ENCODE results near the gene TMEM192.
A peak's percentile ranks its signal among the peaks of the same experiment; 100 is the strongest.

Gene TMEM192

DNA sequence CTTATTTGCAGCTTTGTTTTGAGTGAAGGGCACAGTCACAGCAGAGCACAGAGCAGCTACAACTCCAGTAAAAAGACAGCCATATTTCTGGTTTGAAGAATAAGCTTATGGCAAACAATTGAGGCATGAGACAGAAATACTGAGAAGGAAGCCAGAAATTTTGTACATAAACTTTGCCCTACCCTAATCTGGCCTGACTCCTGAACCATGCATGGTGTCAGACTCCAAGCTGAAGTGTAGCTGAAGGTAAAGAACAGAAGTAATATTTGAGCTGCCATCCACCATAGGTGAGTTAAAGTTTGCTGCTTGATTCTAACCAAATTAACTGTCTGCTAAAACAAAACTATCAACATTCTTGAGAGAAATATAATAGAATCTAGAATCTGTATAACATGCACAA is 24.5 kb upstream of the TMEM192 start:
- no peak overlapping the region for H3K4me3 ChIP-seq (ENCODE audit: low read depth, low read length)
- H2BK120ac ChIP-seq (ENCODE audit: insufficient read depth, low read length, poor library complexity) = no peak overlapping the region
- H4K8ac ChIP-seq (ENCODE audit: low read depth, low read length) = no peak overlapping the region
- H3K9ac ChIP-seq (ENCODE audit: low read length) = no peak overlapping the region
- no peak overlapping the region for H4K91ac ChIP-seq (ENCODE audit: low read depth, low read length)
- H2AK5ac ChIP-seq (ENCODE audit: low read length) = no peak overlapping the region
- no peak overlapping the region for H3K27ac ChIP-seq (ENCODE audit: low read depth, low read length)
- no peak overlapping the region for H2AFZ ChIP-seq (ENCODE audit: insufficient read depth, low read length, poor library complexity)
- DNase-seq = no peak
- no peak overlapping the region for H2BK5ac ChIP-seq (ENCODE audit: low read depth, low read length, poor library complexity)
- no peaks in the 10 kb centered on the region for H3K9me3 ChIP-seq (ENCODE audit: insufficient read depth, low read depth, low read length)
- no peak overlapping the region for H3K23ac ChIP-seq (ENCODE audit: low read length)
- H2BK12ac ChIP-seq (ENCODE audit: low read length) = no peak overlapping the region
- H4K12ac ChIP-seq (ENCODE audit: low read depth, low read length) = no peak overlapping the region
- H3K27me3 ChIP-seq (ENCODE audit: insufficient read depth, low read length) = no peaks in the 10 kb centered on the region
- no peaks in the 10 kb centered on the region for H3K4me1 ChIP-seq (ENCODE audit: control insufficient read depth in 1 of 2, insufficient read depth in 2 of 2, low read length in 2 of 2)
- H3K4me2 ChIP-seq (ENCODE audit: low read length) = no peak overlapping the region
- H3K14ac ChIP-seq (ENCODE audit: low read length) = no peak overlapping the region
- no peaks in the 10 kb centered on the region for H3K79me2 ChIP-seq (ENCODE audit: control insufficient read depth, insufficient read depth, low read length, poor library complexity)
- H3K36me3 ChIP-seq (ENCODE audit: control insufficient read depth in 1 of 2, insufficient read depth in 2 of 2, low read length in 2 of 2) = no peaks in the 10 kb centered on the region
- no peak overlapping the region for H3K18ac ChIP-seq (ENCODE audit: low read length)
- H3K4ac ChIP-seq (ENCODE audit: low read depth, low read length) = no peak overlapping the region
- H3K79me1 ChIP-seq (ENCODE audit: low read length) = no peaks in the 10 kb centered on the region

GRCh38 chr4:165136529-165136928 is 23.9 kb upstream of the TMEM192 start:
- H2BK12ac ChIP-seq (ENCODE audit: low read length) = no peak overlapping the region
- H3K4me3 ChIP-seq (ENCODE audit: low read depth, low read length) = no peak overlapping the region
- no peaks in the 10 kb centered on the region for H3K79me1 ChIP-seq (ENCODE audit: low read length)
- no peak overlapping the region for H2BK120ac ChIP-seq (ENCODE audit: insufficient read depth, low read length, poor library complexity)
- no peaks in the 10 kb centered on the region for H3K79me2 ChIP-seq (ENCODE audit: control insufficient read depth, insufficient read depth, low read length, poor library complexity)
- no peak overlapping the region for H3K14ac ChIP-seq (ENCODE audit: low read length)
- H4K8ac ChIP-seq (ENCODE audit: low read depth, low read length) = no peak overlapping the region
- WGBS (ENCODE audit: extremely low coverage, insufficient coverage, insufficient read length) = no CpG with 5 or more reads among the region's 4 CpGs
- no peak for DNase-seq
- H3K9me3 ChIP-seq (ENCODE audit: insufficient read depth, low read depth, low read length) = no peaks in the 10 kb centered on the region
- H4K12ac ChIP-seq (ENCODE audit: low read depth, low read length) = no peak overlapping the region
- no peak overlapping the region for H3K4me2 ChIP-seq (ENCODE audit: low read length)
- H3K27ac ChIP-seq (ENCODE audit: low read depth, low read length) = no peak overlapping the region
- no peaks in the 10 kb centered on the region for H3K36me3 ChIP-seq (ENCODE audit: control insufficient read depth in 1 of 2, insufficient read depth in 2 of 2, low read length in 2 of 2)
- H4K91ac ChIP-seq (ENCODE audit: low read depth, low read length) = no peak overlapping the region
- no peak overlapping the region for H3K4ac ChIP-seq (ENCODE audit: low read depth, low read length)
- H2BK5ac ChIP-seq (ENCODE audit: low read depth, low read length, poor library complexity) = no peak overlapping the region
- no peak overlapping the region for H2AK5ac ChIP-seq (ENCODE audit: low read length)
- H3K4me1 ChIP-seq (ENCODE audit: control insufficient read depth in 1 of 2, insufficient read depth in 2 of 2, low read length in 2 of 2) = no peaks in the 10 kb centered on the region
- no peaks in the 10 kb centered on the region for H3K27me3 ChIP-seq (ENCODE audit: insufficient read depth, low read length)
- H3K18ac ChIP-seq (ENCODE audit: low read length) = no peak overlapping the region
- no peak overlapping the region for H3K23ac ChIP-seq (ENCODE audit: low read length)
- H2AFZ ChIP-seq (ENCODE audit: insufficient read depth, low read length, poor library complexity) = no peak overlapping the region
- no peak overlapping the region for H3K9ac ChIP-seq (ENCODE audit: low read length)

- Histone ChIP-seq H2BK12ac (ENCODE audit: low read length) (no peak overlapping the region), H2AFZ (ENCODE audit: insufficient read depth, low read length, poor library complexity) (no peak overlapping the region), H3K4me1 (ENCODE audit: control insufficient read depth in 1 of 2, insufficient read depth in 2 of 2, low read length in 2 of 2) (no peaks in the 10 kb centered on the region), H4K8ac (ENCODE audit: low read depth, low read length) (no peak overlapping the region), H4K91ac (ENCODE audit: low read depth, low read length) (no peak overlapping the region), H2BK120ac (ENCODE audit: insufficient read depth, low read length, poor library complexity) (no peak overlapping the region), H3K4me3 (ENCODE audit: low read depth, low read length) (no peak overlapping the region), H3K9me3 (ENCODE audit: insufficient read depth, low read depth, low read length) (peaks cover 2% of the 10 kb centered on the region), H3K23ac (ENCODE audit: low read length) (no peak overlapping the region), H3K36me3 (ENCODE audit: control insufficient read depth in 1 of 2, insufficient read depth in 2 of 2, low read length in 2 of 2) (no peaks in the 10 kb centered on the region), H3K14ac (ENCODE audit: low read length) (no peak overlapping the region), H2AK5ac (ENCODE audit: low read length) (no peak overlapping the region), H3K4me2 (ENCODE audit: low read length) (no peak overlapping the region), H3K18ac (ENCODE audit: low read length) (no peak overlapping the region), H4K12ac (ENCODE audit: low read depth, low read length) (no peak overlapping the region), H3K79me2 (ENCODE audit: control insufficient read depth, insufficient read depth, low read length, poor library complexity) (no peaks in the 10 kb centered on the region), H3K27me3 (ENCODE audit: insufficient read depth, low read length) (no peaks in the 10 kb centered on the region), H2BK5ac (ENCODE audit: low read depth, low read length, poor library complexity) (no peak overlapping the region), H3K4ac (ENCODE audit: low read depth, low read length) (no peak overlapping the region), H3K79me1 (ENCODE audit: low read length) (no peaks in the 10 kb centered on the region), H3K9ac (ENCODE audit: low read length) (no peak overlapping the region), H3K27ac (ENCODE audit: low read depth, low read length) (no peak overlapping the region)
- no peak for DNase-seq
- WGBS (ENCODE audit: extremely low coverage, insufficient coverage, insufficient read length) = no CpG with 5 or more reads among the region's 2 CpGs
Observed at GRCh38 chr4:165133150-165133549, 20.5 kb upstream of the TMEM192 start.

- no peak overlapping the region for H3K18ac ChIP-seq (ENCODE audit: low read length)
- H3K23ac ChIP-seq (ENCODE audit: low read length) = no peak overlapping the region
- no peak overlapping the region for H2BK12ac ChIP-seq (ENCODE audit: low read length)
- H3K79me2 ChIP-seq (ENCODE audit: control insufficient read depth, insufficient read depth, low read length, poor library complexity) = no peaks in the 10 kb centered on the region
- H3K4me2 ChIP-seq (ENCODE audit: low read length) = no peak overlapping the region
- no peak overlapping the region for H2AFZ ChIP-seq (ENCODE audit: insufficient read depth, low read length, poor library complexity)
- no peak overlapping the region for H2BK120ac ChIP-seq (ENCODE audit: insufficient read depth, low read length, poor library complexity)
- H3K9ac ChIP-seq (ENCODE audit: low read length) = no peak overlapping the region
- no peak overlapping the region for H2AK5ac ChIP-seq (ENCODE audit: low read length)
- H2BK5ac ChIP-seq (ENCODE audit: low read depth, low read length, poor library complexity) = no peak overlapping the region
- H4K12ac ChIP-seq (ENCODE audit: low read depth, low read length) = no peak overlapping the region
- H3K4me3 ChIP-seq (ENCODE audit: low read depth, low read length) = no peak overlapping the region
- no peak overlapping the region for H3K14ac ChIP-seq (ENCODE audit: low read length)
- H3K9me3 ChIP-seq (ENCODE audit: insufficient read depth, low read depth, low read length) = peaks cover 2% of the 10 kb centered on the region
- no peaks in the 10 kb centered on the region for H3K79me1 ChIP-seq (ENCODE audit: low read length)
- H3K4ac ChIP-seq (ENCODE audit: low read depth, low read length) = no peak overlapping the region
- H3K27ac ChIP-seq (ENCODE audit: low read depth, low read length) = no peak overlapping the region
- no peak overlapping the region for H4K8ac ChIP-seq (ENCODE audit: low read depth, low read length)
- H4K91ac ChIP-seq (ENCODE audit: low read depth, low read length) = no peak overlapping the region
- peak; percentile 63 to 91 for DNase-seq
- H3K4me1 ChIP-seq (ENCODE audit: control insufficient read depth in 1 of 2, insufficient read depth in 2 of 2, low read length in 2 of 2) = no peaks in the 10 kb centered on the region
- H3K36me3 ChIP-seq (ENCODE audit: control insufficient read depth in 1 of 2, insufficient read depth in 2 of 2, low read length in 2 of 2) = no peaks in the 10 kb centered on the region
- 100% methylated on average over 2 of the region's 9 CpGs for WGBS (ENCODE audit: extremely low coverage, insufficient coverage, insufficient read length)
- no peaks in the 10 kb centered on the region for H3K27me3 ChIP-seq (ENCODE audit: insufficient read depth, low read length)
Observed at GRCh38 chr4:165131247-165131832, 18.7 kb upstream of the TMEM192 start.

Data from trophoblast cell (in vitro differentiated cells and primary cell).